Testis (tissue), 2 donors: ENCODE data around the gene EPHA6.

Source experiments
- POLR2A ChIP-seq: fragments of 450-650 bp; IDR thresholded peaks from one replicate; pipeline ENCODE4 v1.6.1; 2017; ENCODE audit warnings: antibody characterized with exemption, mild to moderate bottlenecking, moderate library complexity
- TF ChIP-seq, protein P1 (sequence below), 3 experiments: fragments of 450-650 bp in 2 of 3; fragments of 200-600 bp in 1 of 3; sonication (generic) in 1 of 3; IDR thresholded peaks; one replicate each; pipeline ENCODE4 v1.5.1; 2016 to 2019; ENCODE audit warnings: antibody characterized with exemption in 3 of 3, mild to moderate bottlenecking in 2 of 3, moderate library complexity in 1 of 3

DNA sequence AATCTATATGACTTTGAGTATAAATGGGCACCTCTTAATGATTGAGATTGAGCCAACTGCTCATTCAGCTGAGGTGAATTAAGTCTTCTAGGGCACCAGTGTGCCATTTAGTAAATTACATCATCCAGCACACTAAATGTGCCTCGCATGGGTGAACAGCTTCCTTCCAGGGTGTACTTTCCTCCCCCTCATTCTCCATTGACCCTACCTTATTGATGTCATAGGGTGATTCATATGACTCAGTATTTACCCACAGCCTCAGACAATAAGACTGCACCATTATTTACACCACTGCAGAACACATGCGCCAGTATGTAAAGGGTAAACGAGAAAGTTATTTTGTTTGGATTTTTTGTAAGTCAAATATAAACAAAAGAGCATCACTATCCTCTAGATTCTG is 765.0 kb downstream of the EPHA6 start:
- TF ChIP-seq, protein P1, sequence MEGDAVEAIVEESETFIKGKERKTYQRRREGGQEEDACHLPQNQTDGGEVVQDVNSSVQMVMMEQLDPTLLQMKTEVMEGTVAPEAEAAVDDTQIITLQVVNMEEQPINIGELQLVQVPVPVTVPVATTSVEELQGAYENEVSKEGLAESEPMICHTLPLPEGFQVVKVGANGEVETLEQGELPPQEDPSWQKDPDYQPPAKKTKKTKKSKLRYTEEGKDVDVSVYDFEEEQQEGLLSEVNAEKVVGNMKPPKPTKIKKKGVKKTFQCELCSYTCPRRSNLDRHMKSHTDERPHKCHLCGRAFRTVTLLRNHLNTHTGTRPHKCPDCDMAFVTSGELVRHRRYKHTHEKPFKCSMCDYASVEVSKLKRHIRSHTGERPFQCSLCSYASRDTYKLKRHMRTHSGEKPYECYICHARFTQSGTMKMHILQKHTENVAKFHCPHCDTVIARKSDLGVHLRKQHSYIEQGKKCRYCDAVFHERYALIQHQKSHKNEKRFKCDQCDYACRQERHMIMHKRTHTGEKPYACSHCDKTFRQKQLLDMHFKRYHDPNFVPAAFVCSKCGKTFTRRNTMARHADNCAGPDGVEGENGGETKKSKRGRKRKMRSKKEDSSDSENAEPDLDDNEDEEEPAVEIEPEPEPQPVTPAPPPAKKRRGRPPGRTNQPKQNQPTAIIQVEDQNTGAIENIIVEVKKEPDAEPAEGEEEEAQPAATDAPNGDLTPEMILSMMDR (IDR thresholded peaks at IDR 0.05): no peak
- no peak for TF ChIP-seq POLR2A
